H1 (cell line): ENCODE measurements around the gene C15orf39. TPM values are rescaled to one million over a fixed set of nuclear protein-coding genes. Genes with fewer than 3 reads are reported as not detected.

Experiments used
- CTCF ChIA-PET: fragments of 300-600 bp; sonication (Branson Sonifier 250); formaldehyde crosslinking; loops from one replicate; lab custom pipeline; 2021; ENCODE audit not compliant: partially characterized antibody; lab: Charles Lee
- POLR2A ChIA-PET: fragments of 300-600 bp; sonication (Branson Sonifier 250); formaldehyde crosslinking; loops from one replicate; lab custom pipeline; 2021; ENCODE audit warnings: inconsistent platforms; ENCODE audit not compliant: partially characterized antibody; lab: Charles Lee
- DNase-seq, 2 experiments: peaks; one replicate each; pipeline versions ENCODE4 v3.0.0 to v3.0.0-alpha.2; 2010 to 2022; ENCODE audit warnings: low spot score in 2 of 2, low read depth in 1 of 2, mixed read lengths in 1 of 2
- FAIRE-seq: peaks from 2 replicates; lab custom pipeline; 2011; peaks lifted over from hg19 to GRCh38; lab: Jason Lieb, UNC
- H2AFZ ChIP-seq: 2 replicates; pipeline ENCODE4 v1.8.1; 2012; ENCODE audit warnings: low read length, inconsistent platforms
- H2AK5ac ChIP-seq: 2 replicates; pipeline ENCODE4 v1.6.1; 2013; ENCODE audit warnings: low read depth, low read length
- H2BK120ac ChIP-seq: replicated peaks from 2 replicates; pipeline ENCODE3; 2013; ENCODE audit warnings: low read depth, low read length, inconsistent platforms
- H2BK12ac ChIP-seq: 2 replicates; pipeline ENCODE4 v1.6.1; 2013; ENCODE audit warnings: low read depth, low read length
- H2BK15ac ChIP-seq: 2 replicates; pipeline ENCODE4 v1.6.1; 2013; ENCODE audit warnings: low read length
- H2BK20ac ChIP-seq: 2 replicates; pipeline ENCODE4 v1.6.1; 2013; ENCODE audit warnings: low read length
- H2BK5ac ChIP-seq: 2 replicates; pipeline ENCODE4 v1.6.1; 2013; ENCODE audit warnings: low read depth, low read length
- H3K14ac ChIP-seq: 2 replicates; pipeline ENCODE4 v1.6.1; 2013; ENCODE audit warnings: inconsistent platforms; ENCODE audit not compliant: insufficient read length
- H3K18ac ChIP-seq: 2 replicates; pipeline ENCODE4 v1.6.1; 2013; ENCODE audit warnings: low read length; ENCODE audit errors: extremely low read depth
- H3K23ac ChIP-seq: 2 replicates; pipeline ENCODE4 v1.6.1; 2013; ENCODE audit warnings: inconsistent platforms; ENCODE audit not compliant: insufficient read length
- H3K23me2 ChIP-seq: 2 replicates; pipeline ENCODE4 v1.6.1; 2013; ENCODE audit warnings: low read depth, low read length
- H3K27ac ChIP-seq: 2 replicates; pipeline ENCODE4 v1.6.1; 2011; ENCODE audit warnings: low read depth, low read length, inconsistent platforms
- H3K27me3 ChIP-seq, 4 experiments: replicated peaks in 1 of 4; 1 replicate in 1 of 4; 2 replicates in 3 of 4; pipeline versions ENCODE4 v1.6.1 to v1.8.1; 2011 to 2013; ENCODE audit warnings: low read length in 3 of 4, mild to moderate bottlenecking in 3 of 4, inconsistent platforms in 2 of 4, mixed read lengths in 2 of 4, moderate library complexity in 1 of 4; ENCODE audit not compliant: control insufficient read depth in 3 of 4, insufficient read depth in 3 of 4; ENCODE audit errors: extremely low read depth in 1 of 4
- H3K36me3 ChIP-seq, 4 experiments: 2 replicates each; pipeline versions ENCODE4 v1.6.1 to v1.8.1; 2011 to 2013; ENCODE audit warnings: mild to moderate bottlenecking in 4 of 4, low read length in 3 of 4, moderate library complexity in 2 of 4, control low read depth in 1 of 4, inconsistent platforms in 1 of 4; ENCODE audit not compliant: insufficient read depth in 4 of 4, control insufficient read depth in 2 of 4
- H3K4ac ChIP-seq: replicated peaks from 2 replicates; pipeline ENCODE3; 2013; ENCODE audit warnings: low read length, low read depth, mixed read lengths, inconsistent platforms; ENCODE audit not compliant: insufficient read length
- H3K4me1 ChIP-seq, 4 experiments: replicated peaks in 1 of 4; 1 replicate in 1 of 4; 2 replicates in 3 of 4; pipeline versions ENCODE4 v1.6.1 to v1.8.1; 2011 to 2013; ENCODE audit warnings: low read length in 3 of 4, inconsistent platforms in 2 of 4, mixed read lengths in 1 of 4; ENCODE audit not compliant: insufficient read depth in 4 of 4, control insufficient read depth in 3 of 4
- H3K4me2 ChIP-seq, 2 experiments: 2 replicates each; pipeline versions ENCODE4 v1.6.1 to v1.8.1; 2011 to 2013; ENCODE audit warnings: low read depth in 2 of 2, low read length in 2 of 2, control low read depth in 1 of 2, inconsistent platforms in 1 of 2, mild to moderate bottlenecking in 1 of 2; ENCODE audit not compliant: insufficient read depth in 1 of 2
- H3K4me3 ChIP-seq, 4 experiments: fragments of 200-600, 300-600 bp in 1 of 4; sonication (generic), shearing (Covaris generic), sonication (Bioruptor Twin) in 1 of 4; 2 replicates each; pipeline versions ENCODE4 v1.5.1 to v1.8.1; 2011 to 2016; ENCODE audit warnings: low read length in 4 of 4, low read depth in 3 of 4, control low read depth in 2 of 4, inconsistent platforms in 2 of 4, mild to moderate bottlenecking in 2 of 4, mixed read lengths in 1 of 4, moderate library complexity in 1 of 4; ENCODE audit not compliant: insufficient read depth in 2 of 4; ENCODE audit errors: extremely low read depth in 1 of 4
- H3K56ac ChIP-seq: replicated peaks from 2 replicates; pipeline ENCODE3; 2013; ENCODE audit warnings: low read depth, mild to moderate bottlenecking, mixed read lengths, low read length, inconsistent platforms; ENCODE audit not compliant: insufficient read length
- H3K79me1 ChIP-seq: 2 replicates; pipeline ENCODE4 v1.6.1; 2013; ENCODE audit warnings: low read depth, low read length, control low read depth
- H3K79me2 ChIP-seq, 2 experiments: 2 replicates each; pipeline versions ENCODE4 v1.6.1 to v1.8.1; 2012 to 2013; ENCODE audit warnings: low read length in 2 of 2, mild to moderate bottlenecking in 2 of 2, inconsistent platforms in 1 of 2; ENCODE audit not compliant: insufficient read depth in 2 of 2, control insufficient read depth in 1 of 2
- H3K9ac ChIP-seq, 4 experiments: replicated peaks in 1 of 4; 1 replicate in 1 of 4; 2 replicates in 3 of 4; pipeline versions ENCODE4 v1.6.1 to v1.8.1; 2011 to 2013; ENCODE audit warnings: low read depth in 3 of 4, low read length in 3 of 4, control low read depth in 2 of 4, mild to moderate bottlenecking in 2 of 4, moderate library complexity in 2 of 4, inconsistent platforms in 1 of 4; ENCODE audit errors: extremely low read depth in 1 of 4
- H3K9me3 ChIP-seq, 2 experiments: 2 replicates each; pipeline versions ENCODE4 v1.6.1 to v1.8.1; 2012 to 2013; ENCODE audit warnings: mild to moderate bottlenecking in 2 of 2, moderate library complexity in 2 of 2, control low read depth in 1 of 2, inconsistent platforms in 1 of 2, low read depth in 1 of 2, low read length in 1 of 2, mixed read lengths in 1 of 2; ENCODE audit not compliant: insufficient read depth in 2 of 2
- H4K20me1 ChIP-seq, 2 experiments: replicated peaks in 1 of 2; 2 replicates each; pipeline versions ENCODE3 to v1.8.1; 2011 to 2013; ENCODE audit warnings: inconsistent platforms in 2 of 2, low read length in 2 of 2, mild to moderate bottlenecking in 1 of 2; ENCODE audit not compliant: insufficient read depth in 2 of 2, control insufficient read depth in 1 of 2
- H4K5ac ChIP-seq: 2 replicates; pipeline ENCODE4 v1.6.1; 2013; ENCODE audit warnings: low read length, low read depth, mixed read lengths, inconsistent platforms; ENCODE audit not compliant: insufficient read length
- H4K8ac ChIP-seq: 2 replicates; pipeline ENCODE4 v1.8.0; 2013; ENCODE audit warnings: mild to moderate bottlenecking, moderate library complexity, low read length, inconsistent platforms; ENCODE audit not compliant: insufficient read depth; ENCODE audit errors: extremely low read depth
- H4K91ac ChIP-seq: replicated peaks from 2 replicates; pipeline ENCODE3; 2013; ENCODE audit warnings: low read length, mixed read lengths, inconsistent platforms; ENCODE audit not compliant: insufficient read length
- BRCA1 ChIP-seq: IDR thresholded peaks from 2 replicates; pipeline ENCODE4 v1.6.1; 2012; ENCODE audit warnings: low read depth, low read length, improper control_type of control experiment
- HDAC2 ChIP-seq, 2 experiments: fragments of 300-600 bp in 1 of 2; sonication (generic) in 1 of 2; IDR thresholded peaks; 2 replicates each; pipeline ENCODE4 v1.6.1; 2011 to 2012; ENCODE audit warnings: low read depth in 2 of 2, low read length in 2 of 2, mild to moderate bottlenecking in 2 of 2, moderate library complexity in 2 of 2, borderline replicate concordance in 1 of 2, inconsistent platforms in 1 of 2
- NANOG ChIP-seq: IDR thresholded peaks from 2 replicates; pipeline ENCODE4 v1.6.1; 2011; ENCODE audit warnings: low read length, low read depth, mild to moderate bottlenecking, inconsistent platforms; ENCODE audit not compliant: insufficient read depth, poor library complexity, severe bottlenecking
- POLR2AphosphoS5 ChIP-seq: IDR thresholded peaks from 2 replicates; pipeline ENCODE4 v1.6.1; 2011; ENCODE audit warnings: low read depth, low read length
- RAD21 ChIP-seq, 2 experiments: IDR thresholded peaks in 1 of 2; conservative IDR thresholded peaks in 1 of 2; 2 replicates each; pipeline ENCODE4 v1.6.1; 2011; ENCODE audit warnings: low read depth in 2 of 2, low read length in 2 of 2, improper control_type of control experiment in 1 of 2, inconsistent platforms in 1 of 2, mild to moderate bottlenecking in 1 of 2, moderate library complexity in 1 of 2
- RBBP5 ChIP-seq: IDR thresholded peaks from 2 replicates; pipeline ENCODE4 v1.7.1; 2012; ENCODE audit warnings: low read depth, mild to moderate bottlenecking, inconsistent platforms, low read length, moderate library complexity, borderline replicate concordance
- RXRA ChIP-seq: IDR thresholded peaks from 2 replicates; pipeline ENCODE4 v1.6.1; 2011; ENCODE audit warnings: low read depth, mild to moderate bottlenecking, low read length, moderate library complexity; ENCODE audit not compliant: insufficient read depth
- USF2 ChIP-seq: IDR thresholded peaks from 2 replicates; pipeline ENCODE4 v1.6.1; 2011; ENCODE audit warnings: low read length, improper control_type of control experiment
- WGBS, 2 experiments: shearing (Covaris generic) in 1 of 2; methylation state at CpG; one replicate each; pipeline versions ENCODE4 v1.1.6 to v1.1.7; 2013 to 2015; ENCODE audit warnings: low lambda C conversion rate in 2 of 2, mixed read lengths in 2 of 2, inconsistent platforms in 1 of 2, low coverage in 1 of 2, missing lambda C conversion rate in 1 of 2; ENCODE audit not compliant: insufficient replicate concordance in 2 of 2, insufficient coverage in 1 of 2, insufficient read length in 1 of 2; ENCODE audit errors: extremely low coverage in 1 of 2, missing lambda C conversion rate in 1 of 2; 5-methylcytosine and 5-hydroxymethylcytosine counted together
- polyA plus RNA-seq, 7 experiments: library from polyadenylated mRNA; depleted of rRNA in 3 of 7; stranded (reverse) in 5 of 7; unstranded in 2 of 7; fragments of >200 nt in 5 of 7; fragments of 200-250 nt in 2 of 7; gene quantifications; 1 replicate in 5 of 7; 2 replicates in 1 of 7; 4 replicates in 1 of 7; pipeline versions ENCODE4 v1.2.1 to v1.2.3, GENCODE V29; 2011 to 2013; ENCODE audit warnings: missing spikeins in 2 of 7, mixed read lengths in 2 of 7
- total RNA-seq: library from RNA; stranded (reverse); fragmentation: NEBNext Ultra II Directional; extraction: Animal tissue kit (Norgen Biotek cat#: 25700); gene quantifications from 2 replicates; pipeline ENCODE4 v1.2.1, GENCODE V29; 2021

Gene C15orf39
- total and polyA plus RNA-seq, 2 of the 8 experiments (the other 6 are each of a cell fraction or from before 2014, with no cell fraction given) = 13.8 to 38.5 TPM

- H3K4me3 ChIP-seq = no peak overlapping the region
- ChIA-PET CTCF (interaction anchor here (0.7 to 3.1 kb wide), 14 partner anchors 10 to 157 kb away, joined by 3 to 13 read pairs (median 4); partner anchors contain the start of gene C15orf39), POLR2A (interaction anchor here (1.0 to 3.7 kb wide), 5 partner anchors 13 to 73 kb away, joined by 3 to 13 read pairs (median 4); partner anchors contain the start of gene C15orf39)
- H2BK12ac ChIP-seq = no peak overlapping the region; the same call in 1 of the 2 replicates
- H3K56ac ChIP-seq = no peak overlapping the region
- H4K91ac ChIP-seq = peak overlapping the region; percentile 31
- H3K79me2 ChIP-seq = no peaks in the 10 kb centered on the region
- H2AK5ac ChIP-seq = no peak overlapping the region
- H3K23me2 ChIP-seq = no peaks in the 10 kb centered on the region; the same call in 1 of the 2 replicates
- no peak overlapping the region for H2BK120ac ChIP-seq
- no peaks in the 10 kb centered on the region for H3K79me1 ChIP-seq
- H3K36me3 ChIP-seq = no peaks in the 10 kb centered on the region
- H3K27me3 ChIP-seq = peaks cover 0 to 14% (median 6%) of the 10 kb centered on the region in 4 experiments; a peak in 4 of 7 replicates
- H3K23ac ChIP-seq = no peak overlapping the region
- H3K4ac ChIP-seq = no peak overlapping the region
- FAIRE-seq (no peak), DNase-seq (no peak)
- no peak overlapping the region for H3K4me2 ChIP-seq
- WGBS, 2 experiments = 85% methylated on average over 12 of the region's 12 CpGs; no CpG with 5 or more reads in 1 of the 2 experiments
- H3K14ac ChIP-seq = no peak overlapping the region
- H2BK5ac ChIP-seq = no peak overlapping the region
- no peak overlapping the region; the same call in 1 of the 2 replicates for H2BK15ac ChIP-seq
- no peak overlapping the region for H4K5ac ChIP-seq
- H2AFZ ChIP-seq = no peak overlapping the region
- H4K20me1 ChIP-seq = no peaks in the 10 kb centered on the region
- H3K9me3 ChIP-seq = no peaks in the 10 kb centered on the region
- H3K18ac ChIP-seq = peak overlapping the region; percentile 71
- H3K9ac ChIP-seq = no peak overlapping the region
- H3K27ac ChIP-seq = no peak overlapping the region
- H4K8ac ChIP-seq = 0 out of 2 replicates have a peak overlapping the region, but pooled peaks have one; percentile 37
- peaks cover 8 to 26% (median 17%) of the 10 kb centered on the region in 4 experiments for H3K4me1 ChIP-seq
- peak overlapping the region; percentile 56; the same call in 1 of the 2 replicates for H2BK20ac ChIP-seq
- TF ChIP-seq POLR2AphosphoS5 = no peak
- TF ChIP-seq RXRA = no peak
- TF ChIP-seq USF2 = no peak
- no peak for TF ChIP-seq BRCA1
- TF ChIP-seq RAD21 (IDR thresholded peaks at IDR 0.05 in 1 of 2, conservative IDR thresholded peaks at IDR 0.05 in 1 of 2; ENCODE audit: low read depth in 2 of 2, low read length in 2 of 2) = peak in 1 of 2 experiments; percentile 44; a peak in 2 of 4 replicates
- TF ChIP-seq HDAC2 (IDR thresholded peaks at IDR 0.05; ENCODE audit: borderline replicate concordance in 1 of 2, low read depth in 2 of 2, low read length in 2 of 2) = no peak
- TF ChIP-seq NANOG = no peak
- TF ChIP-seq RBBP5 = no peak
Measured at GRCh38 chr15:75182187-75183131, 19.2 kb upstream of the C15orf39 start.
